Neural cell (in vitro differentiated cells): ENCODE results near the gene SLC35B1. TPM values are rescaled to one million over a fixed set of nuclear protein-coding genes. Genes with fewer than 3 reads are reported as not detected.

ENCODE experiments used
- H2AFZ ChIP-seq: fragments of 200-600, 300-800 bp; sonication (generic), shearing (Covaris generic); 2 replicates; pipeline ENCODE4 v1.6.0; 2014; ENCODE audit warnings: low read depth, mild to moderate bottlenecking, antibody characterized with exemption, low read length, moderate library complexity
- H3F3A ChIP-seq: fragments of 200-600 bp; shearing (Covaris generic); 2 replicates; pipeline ENCODE4 v1.6.1; 2016; ENCODE audit warnings: mild to moderate bottlenecking, moderate library complexity, mixed read lengths, antibody characterized with exemption, low read length; ENCODE audit not compliant: insufficient read depth, poor library complexity, severe bottlenecking
- H3K27ac ChIP-seq: fragments of 200-600, 300-800 bp; sonication (generic), shearing (Covaris generic); 2 replicates; pipeline ENCODE4 v1.5.1; 2014; ENCODE audit warnings: mild to moderate bottlenecking, low read length, moderate library complexity
- H3K27me3 ChIP-seq: fragments of 300-800, 200-600 bp; sonication (generic), shearing (Covaris generic); 2 replicates; pipeline ENCODE4 v1.6.0; 2014; ENCODE audit warnings: mild to moderate bottlenecking, low read depth, low read length, moderate library complexity; ENCODE audit not compliant: insufficient read depth
- H3K36me3 ChIP-seq: fragments of 300-800, 200-600 bp; sonication (generic), shearing (Covaris generic); 2 replicates; pipeline ENCODE4 v1.5.1; 2014; ENCODE audit warnings: mild to moderate bottlenecking, antibody characterized with exemption, low read length, moderate library complexity; ENCODE audit not compliant: insufficient read depth
- H3K4me2 ChIP-seq: fragments of 300-800, 200-600 bp; sonication (generic), shearing (Covaris generic); 2 replicates; pipeline ENCODE4 v1.6.0; 2014; ENCODE audit warnings: mild to moderate bottlenecking, low read length
- H3K4me3 ChIP-seq: fragments of 300-800, 200-600 bp; sonication (generic), shearing (Covaris generic); 2 replicates; pipeline ENCODE4 v1.5.1; 2014; ENCODE audit warnings: mild to moderate bottlenecking, low read length, moderate library complexity
- H3K79me2 ChIP-seq: fragments of 200-600 bp; shearing (Covaris generic); replicated peaks from 2 replicates; pipeline ENCODE4 v1.6.0; 2014; ENCODE audit warnings: mild to moderate bottlenecking, low read length, moderate library complexity; ENCODE audit not compliant: insufficient read depth
- H3K9ac ChIP-seq: fragments of 300-800, 200-600 bp; sonication (generic), shearing (Covaris generic); 2 replicates; pipeline ENCODE4 v1.6.1; 2016; ENCODE audit warnings: mild to moderate bottlenecking, low read length, mixed read lengths
- H3K9me2 ChIP-seq: fragments of 200-600 bp; shearing (Covaris generic); 2 replicates; pipeline ENCODE4 v1.6.1; 2016; ENCODE audit warnings: mild to moderate bottlenecking, low read length, mixed read lengths; ENCODE audit not compliant: insufficient read depth
- H3K9me3 ChIP-seq: fragments of 200-600, 300-800 bp; sonication (generic), shearing (Covaris generic); 2 replicates; pipeline ENCODE4 v1.6.1; 2016; ENCODE audit warnings: mild to moderate bottlenecking, mixed run types, low read length, moderate library complexity, mixed read lengths
- H4K20me1 ChIP-seq: fragments of 200-600 bp; shearing (Covaris generic); 2 replicates; pipeline ENCODE4 v1.6.1; 2016; ENCODE audit warnings: mild to moderate bottlenecking, mixed run types; ENCODE audit not compliant: insufficient read depth
- EP300 ChIP-seq: fragments of 450-650 bp; conservative IDR thresholded peaks from 2 replicates; pipeline ENCODE4 v1.6.1; 2014; ENCODE audit warnings: antibody characterized with exemption, mild to moderate bottlenecking, moderate library complexity; ENCODE audit not compliant: poor library complexity, severe bottlenecking
- EZH2 ChIP-seq: fragments of 200-600, 300-800 bp; shearing (Covaris generic), sonication (generic); IDR thresholded peaks from 2 replicates; pipeline ENCODE4 v1.6.1; 2014; ENCODE audit warnings: antibody characterized with exemption, low read length, borderline replicate concordance, mild to moderate bottlenecking; ENCODE audit not compliant: insufficient read depth, poor library complexity, severe bottlenecking
- MXI1 ChIP-seq: fragments of 450-650 bp; conservative IDR thresholded peaks from 2 replicates; pipeline ENCODE4 v1.6.1; 2014; ENCODE audit warnings: antibody characterized with exemption, mild to moderate bottlenecking; ENCODE audit not compliant: poor library complexity, severe bottlenecking
- POLR2AphosphoS5 ChIP-seq: IDR thresholded peaks from 2 replicates; pipeline ENCODE4 v1.6.1; 2012
- RAD21 ChIP-seq: fragments of 450-650 bp; conservative IDR thresholded peaks from 2 replicates; pipeline ENCODE4 v1.6.1; 2014; ENCODE audit warnings: antibody characterized with exemption, mild to moderate bottlenecking, moderate library complexity
- SMC3 ChIP-seq: fragments of 450-650 bp; conservative IDR thresholded peaks from 2 replicates; pipeline ENCODE4 v1.6.1; 2014; ENCODE audit warnings: antibody characterized with exemption, mild to moderate bottlenecking, moderate library complexity; ENCODE audit not compliant: poor library complexity
- TAF1 ChIP-seq: IDR thresholded peaks from 2 replicates; pipeline ENCODE4 v1.6.1; 2012; ENCODE audit warnings: low read depth
- polyA plus RNA-seq: library from polyadenylated mRNA; depleted of rRNA; stranded (reverse); fragments of >200 nt; gene quantifications from 2 replicates; pipeline ENCODE4 v1.2.3, GENCODE V29; 2014
- TF ChIP-seq, protein P1 (sequence below): IDR thresholded peaks from 2 replicates; pipeline ENCODE4 v1.6.1; 2012; ENCODE audit warnings: borderline replicate concordance
- TF ChIP-seq, protein P2 (sequence below): fragments of 450-650 bp; IDR thresholded peaks from 2 replicates; pipeline ENCODE4 v1.5.1; 2014; ENCODE audit warnings: antibody characterized with exemption, mild to moderate bottlenecking, moderate library complexity; ENCODE audit not compliant: poor library complexity, severe bottlenecking

Gene SLC35B1
- polyA plus RNA-seq, 1 donor from 2014 or later, result 120 TPM

DNA sequence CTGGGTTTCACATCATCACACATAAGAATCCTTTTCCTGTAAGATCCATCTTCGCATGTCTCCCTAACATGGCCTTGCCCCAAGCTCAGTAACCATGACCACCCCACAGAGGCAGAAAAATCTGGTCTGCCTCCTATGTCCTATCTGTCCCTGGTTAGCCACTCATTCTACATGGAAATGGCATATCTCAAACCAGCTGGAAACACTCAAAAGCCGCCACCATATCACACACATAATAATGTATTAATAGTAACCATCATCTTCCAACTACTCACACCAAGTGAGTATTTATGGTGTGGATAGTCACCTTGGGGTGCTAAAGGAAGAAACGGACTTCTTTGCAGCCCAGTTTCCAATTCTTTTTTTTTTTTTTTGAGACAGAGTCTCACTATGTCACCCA, 44.7 kb upstream of the SLC35B1 start:
- no peaks in the 10 kb centered on the region for H4K20me1 ChIP-seq
- TF ChIP-seq, protein P1, sequence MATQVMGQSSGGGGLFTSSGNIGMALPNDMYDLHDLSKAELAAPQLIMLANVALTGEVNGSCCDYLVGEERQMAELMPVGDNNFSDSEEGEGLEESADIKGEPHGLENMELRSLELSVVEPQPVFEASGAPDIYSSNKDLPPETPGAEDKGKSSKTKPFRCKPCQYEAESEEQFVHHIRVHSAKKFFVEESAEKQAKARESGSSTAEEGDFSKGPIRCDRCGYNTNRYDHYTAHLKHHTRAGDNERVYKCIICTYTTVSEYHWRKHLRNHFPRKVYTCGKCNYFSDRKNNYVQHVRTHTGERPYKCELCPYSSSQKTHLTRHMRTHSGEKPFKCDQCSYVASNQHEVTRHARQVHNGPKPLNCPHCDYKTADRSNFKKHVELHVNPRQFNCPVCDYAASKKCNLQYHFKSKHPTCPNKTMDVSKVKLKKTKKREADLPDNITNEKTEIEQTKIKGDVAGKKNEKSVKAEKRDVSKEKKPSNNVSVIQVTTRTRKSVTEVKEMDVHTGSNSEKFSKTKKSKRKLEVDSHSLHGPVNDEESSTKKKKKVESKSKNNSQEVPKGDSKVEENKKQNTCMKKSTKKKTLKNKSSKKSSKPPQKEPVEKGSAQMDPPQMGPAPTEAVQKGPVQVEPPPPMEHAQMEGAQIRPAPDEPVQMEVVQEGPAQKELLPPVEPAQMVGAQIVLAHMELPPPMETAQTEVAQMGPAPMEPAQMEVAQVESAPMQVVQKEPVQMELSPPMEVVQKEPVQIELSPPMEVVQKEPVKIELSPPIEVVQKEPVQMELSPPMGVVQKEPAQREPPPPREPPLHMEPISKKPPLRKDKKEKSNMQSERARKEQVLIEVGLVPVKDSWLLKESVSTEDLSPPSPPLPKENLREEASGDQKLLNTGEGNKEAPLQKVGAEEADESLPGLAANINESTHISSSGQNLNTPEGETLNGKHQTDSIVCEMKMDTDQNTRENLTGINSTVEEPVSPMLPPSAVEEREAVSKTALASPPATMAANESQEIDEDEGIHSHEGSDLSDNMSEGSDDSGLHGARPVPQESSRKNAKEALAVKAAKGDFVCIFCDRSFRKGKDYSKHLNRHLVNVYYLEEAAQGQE, result no peak
- no peak for TF ChIP-seq POLR2AphosphoS5
- TF ChIP-seq RAD21, result no peak
- TF ChIP-seq MXI1, result no peak
- H3K9ac ChIP-seq, result no peak overlapping the region
- no peak overlapping the region for H3K27ac ChIP-seq
- no peaks in the 10 kb centered on the region for H3F3A ChIP-seq
- no peaks in the 10 kb centered on the region for H3K9me2 ChIP-seq
- no peaks in the 10 kb centered on the region for H3K79me2 ChIP-seq
- no peak overlapping the region for H3K4me3 ChIP-seq
- H3K9me3 ChIP-seq, result no peaks in the 10 kb centered on the region
- H3K36me3 ChIP-seq, result no peaks in the 10 kb centered on the region
- H2AFZ ChIP-seq, result no peak overlapping the region
- H3K4me2 ChIP-seq, result no peak overlapping the region
- H3K27me3 ChIP-seq, result no peaks in the 10 kb centered on the region

DNA sequence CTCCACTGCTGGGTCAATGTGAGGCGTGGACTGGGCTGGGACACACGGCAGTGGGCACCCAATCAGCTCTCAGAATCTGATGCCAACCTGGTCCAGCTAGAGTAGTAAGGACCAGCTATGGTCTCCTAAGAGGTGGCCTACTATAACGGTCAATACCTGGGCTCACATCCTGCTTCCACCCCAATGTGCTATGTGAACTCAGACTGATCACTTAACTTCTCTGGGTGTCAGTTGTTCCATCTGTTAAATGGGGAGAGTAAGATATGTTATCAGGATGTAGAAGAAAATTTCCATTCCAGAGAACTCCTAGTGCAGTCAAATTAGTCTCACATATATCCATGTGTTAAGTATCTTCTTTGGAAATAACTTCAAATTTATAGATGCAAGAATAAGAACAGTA, 42.0 kb upstream of the SLC35B1 start:
- Histone ChIP-seq H3K79me2 (peaks cover 3% of the 10 kb centered on the region), H2AFZ (no peak overlapping the region), H4K20me1 (no peaks in the 10 kb centered on the region), H3K4me2 (no peak overlapping the region), H3K27ac (no peak overlapping the region), H3K9me2 (no peaks in the 10 kb centered on the region), H3K36me3 (no peaks in the 10 kb centered on the region), H3K27me3 (no peaks in the 10 kb centered on the region), H3F3A (no peaks in the 10 kb centered on the region), H3K9me3 (no peaks in the 10 kb centered on the region), H3K9ac (no peak overlapping the region), H3K4me3 (no peak overlapping the region)
- TF ChIP-seq TAF1, result no peak
- TF ChIP-seq, protein P1, result no peak
- TF ChIP-seq, protein P2, sequence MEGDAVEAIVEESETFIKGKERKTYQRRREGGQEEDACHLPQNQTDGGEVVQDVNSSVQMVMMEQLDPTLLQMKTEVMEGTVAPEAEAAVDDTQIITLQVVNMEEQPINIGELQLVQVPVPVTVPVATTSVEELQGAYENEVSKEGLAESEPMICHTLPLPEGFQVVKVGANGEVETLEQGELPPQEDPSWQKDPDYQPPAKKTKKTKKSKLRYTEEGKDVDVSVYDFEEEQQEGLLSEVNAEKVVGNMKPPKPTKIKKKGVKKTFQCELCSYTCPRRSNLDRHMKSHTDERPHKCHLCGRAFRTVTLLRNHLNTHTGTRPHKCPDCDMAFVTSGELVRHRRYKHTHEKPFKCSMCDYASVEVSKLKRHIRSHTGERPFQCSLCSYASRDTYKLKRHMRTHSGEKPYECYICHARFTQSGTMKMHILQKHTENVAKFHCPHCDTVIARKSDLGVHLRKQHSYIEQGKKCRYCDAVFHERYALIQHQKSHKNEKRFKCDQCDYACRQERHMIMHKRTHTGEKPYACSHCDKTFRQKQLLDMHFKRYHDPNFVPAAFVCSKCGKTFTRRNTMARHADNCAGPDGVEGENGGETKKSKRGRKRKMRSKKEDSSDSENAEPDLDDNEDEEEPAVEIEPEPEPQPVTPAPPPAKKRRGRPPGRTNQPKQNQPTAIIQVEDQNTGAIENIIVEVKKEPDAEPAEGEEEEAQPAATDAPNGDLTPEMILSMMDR, result no peak
- TF ChIP-seq EP300, result no peak
- TF ChIP-seq RAD21, result no peak
- no peak for TF ChIP-seq MXI1
- TF ChIP-seq POLR2AphosphoS5, result no peak
- TF ChIP-seq EZH2, result no peak
- TF ChIP-seq SMC3, result no peak
